ENCODE measurements around the gene SH3PXD2A.

DNA sequence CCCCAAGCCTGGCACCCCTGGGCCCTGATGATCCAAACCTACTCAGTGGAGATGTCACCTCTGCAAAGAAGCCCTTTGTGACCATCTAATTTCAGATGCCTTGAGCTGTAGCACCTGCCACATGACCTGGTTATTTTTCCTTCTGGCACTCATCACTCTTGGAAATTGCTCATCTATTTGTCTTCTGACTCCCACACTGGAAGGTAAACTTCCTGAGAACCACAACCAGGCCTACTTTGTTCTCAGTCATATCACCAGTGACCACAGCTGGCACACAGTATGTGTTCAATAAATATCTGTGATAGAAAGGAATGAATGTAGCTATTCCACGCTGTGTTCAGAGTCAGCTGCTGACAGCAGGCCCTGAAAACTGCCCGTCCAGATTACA, 97.1 kb downstream of the SH3PXD2A start:
- TF ChIP-seq, protein P1, sequence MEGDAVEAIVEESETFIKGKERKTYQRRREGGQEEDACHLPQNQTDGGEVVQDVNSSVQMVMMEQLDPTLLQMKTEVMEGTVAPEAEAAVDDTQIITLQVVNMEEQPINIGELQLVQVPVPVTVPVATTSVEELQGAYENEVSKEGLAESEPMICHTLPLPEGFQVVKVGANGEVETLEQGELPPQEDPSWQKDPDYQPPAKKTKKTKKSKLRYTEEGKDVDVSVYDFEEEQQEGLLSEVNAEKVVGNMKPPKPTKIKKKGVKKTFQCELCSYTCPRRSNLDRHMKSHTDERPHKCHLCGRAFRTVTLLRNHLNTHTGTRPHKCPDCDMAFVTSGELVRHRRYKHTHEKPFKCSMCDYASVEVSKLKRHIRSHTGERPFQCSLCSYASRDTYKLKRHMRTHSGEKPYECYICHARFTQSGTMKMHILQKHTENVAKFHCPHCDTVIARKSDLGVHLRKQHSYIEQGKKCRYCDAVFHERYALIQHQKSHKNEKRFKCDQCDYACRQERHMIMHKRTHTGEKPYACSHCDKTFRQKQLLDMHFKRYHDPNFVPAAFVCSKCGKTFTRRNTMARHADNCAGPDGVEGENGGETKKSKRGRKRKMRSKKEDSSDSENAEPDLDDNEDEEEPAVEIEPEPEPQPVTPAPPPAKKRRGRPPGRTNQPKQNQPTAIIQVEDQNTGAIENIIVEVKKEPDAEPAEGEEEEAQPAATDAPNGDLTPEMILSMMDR (IDR thresholded peaks at IDR 0.05): no peak
- TF ChIP-seq POLR2A (IDR thresholded peaks at IDR 0.05): no peak
